SK-N-SH (cell line): Measurements from ENCODE around the gene CRHBP. TPM values are rescaled to one million over a fixed set of nuclear protein-coding genes. Genes with fewer than 3 reads are reported as not detected.

Experiments
- CTCF ChIA-PET: fragments of 300-600, 350-600 bp; formaldehyde crosslinking; extraction: SDS; loops from one replicate; lab custom pipeline; 2021; lab: Yijun Ruan, JAX
- POLR2A ChIA-PET: fragments of 350-600 bp; sonication (Branson Sonifier 250); formaldehyde crosslinking; extraction: SDS; loops from one replicate; lab custom pipeline; 2020; ENCODE audit warnings: antibody characterized with exemption, inconsistent platforms; lab: Yijun Ruan, JAX
- DNase-seq: peaks from one replicate; pipeline ENCODE4 v3.0.0; 2012
- H2AFZ ChIP-seq: fragments of 200-600 bp; sonication (generic); 2 replicates; pipeline ENCODE4 v1.8.1; 2016; ENCODE audit warnings: antibody characterized with exemption, mild to moderate bottlenecking, low read depth
- H3F3A ChIP-seq: fragments of 200-600 bp; sonication (generic); replicated peaks from 2 replicates; pipeline ENCODE3; 2016; ENCODE audit warnings: antibody characterized with exemption, mild to moderate bottlenecking; ENCODE audit not compliant: insufficient read depth
- H3K27ac ChIP-seq, 2 experiments: fragments of 200-500 bp in 1 of 2; fragments of 200-600 bp in 1 of 2; sonication (Bioruptor generic) in 1 of 2; sonication (generic), shearing (Covaris generic) in 1 of 2; 2 replicates each; pipeline versions ENCODE4 v1.5.1 to v1.6.1; 2014 to 2016; ENCODE audit warnings: low read depth in 2 of 2, inconsistent platforms in 1 of 2, low read length in 1 of 2, mild to moderate bottlenecking in 1 of 2, mixed read lengths in 1 of 2
- H3K27me3 ChIP-seq: fragments of 200-600 bp; sonication (generic), shearing (Covaris generic); 2 replicates; pipeline ENCODE4 v1.6.1; 2016; ENCODE audit warnings: mixed run types; ENCODE audit not compliant: insufficient read depth
- H3K36me3 ChIP-seq, 2 experiments: fragments of 200-500 bp in 1 of 2; fragments of 200-600 bp in 1 of 2; sonication (Bioruptor generic) in 1 of 2; sonication (generic) in 1 of 2; replicated peaks in 1 of 2; 2 replicates each; pipeline versions ENCODE3 to v1.5.1; 2014 to 2016; ENCODE audit warnings: low read length in 1 of 2, mild to moderate bottlenecking in 1 of 2; ENCODE audit not compliant: insufficient read depth in 2 of 2, control insufficient read depth in 1 of 2
- H3K4me1 ChIP-seq, 2 experiments: fragments of 200-500 bp in 1 of 2; fragments of 200-600 bp in 1 of 2; sonication (Bioruptor generic) in 1 of 2; sonication (generic), shearing (Covaris generic) in 1 of 2; 2 replicates each; pipeline versions ENCODE4 v1.5.1 to v1.6.1; 2014 to 2016; ENCODE audit warnings: low read depth in 1 of 2, low read length in 1 of 2, mixed run types in 1 of 2; ENCODE audit not compliant: insufficient read depth in 2 of 2, control insufficient read depth in 1 of 2
- H3K4me2 ChIP-seq: fragments of 200-600 bp; sonication (generic), shearing (Covaris generic); 2 replicates; pipeline ENCODE4 v1.6.1; 2017; ENCODE audit warnings: mixed run types
- H3K4me3 ChIP-seq, 2 experiments: fragments of 200-500 bp in 1 of 2; fragments of 200-600 bp in 1 of 2; sonication (Bioruptor generic) in 1 of 2; sonication (generic), shearing (Covaris generic) in 1 of 2; 2 replicates each; pipeline versions ENCODE4 v1.5.1 to v1.8.1; 2014 to 2016; ENCODE audit warnings: low read depth in 2 of 2, inconsistent platforms in 1 of 2, low read length in 1 of 2, mild to moderate bottlenecking in 1 of 2, mixed read lengths in 1 of 2, moderate library complexity in 1 of 2
- H3K79me2 ChIP-seq: fragments of 200-600 bp; sonication (generic); 2 replicates; pipeline ENCODE4 v1.8.1; 2017; ENCODE audit warnings: mild to moderate bottlenecking; ENCODE audit not compliant: insufficient read depth
- H3K9ac ChIP-seq: fragments of 200-600 bp; sonication (generic); 2 replicates; pipeline ENCODE4 v1.6.1; 2017; ENCODE audit warnings: mixed run types
- H3K9me2 ChIP-seq: fragments of 200-600 bp; sonication (generic); 2 replicates; pipeline ENCODE4 v1.6.1; 2017; ENCODE audit warnings: mixed run types
- H3K9me3 ChIP-seq: fragments of 200-600 bp; sonication (generic); 2 replicates; pipeline ENCODE4 v1.6.1; 2017; ENCODE audit warnings: mixed run types, mild to moderate bottlenecking, moderate library complexity
- H4K20me1 ChIP-seq: fragments of 200-600 bp; sonication (generic); 2 replicates; pipeline ENCODE4 v1.6.1; 2017; ENCODE audit warnings: mild to moderate bottlenecking, mixed run types; ENCODE audit not compliant: insufficient read depth
- CHD2 ChIP-seq: fragments of 150-350 bp; IDR thresholded peaks from 2 replicates; pipeline ENCODE4 v1.6.1; 2018; ENCODE audit warnings: low read length; ENCODE audit not compliant: partially characterized antibody
- ELF1 ChIP-seq: IDR thresholded peaks from 2 replicates; pipeline ENCODE4 v1.4.0; 2012
- FOSL2 ChIP-seq: IDR thresholded peaks from 2 replicates; pipeline ENCODE4 v1.4.0; 2012; ENCODE audit warnings: low read depth, mild to moderate bottlenecking, moderate library complexity, borderline replicate concordance
- GABPA ChIP-seq: IDR thresholded peaks from 2 replicates; pipeline ENCODE4 v1.4.0; 2012; ENCODE audit warnings: low read depth, mild to moderate bottlenecking
- IRF3 ChIP-seq: fragments of 150-350 bp; IDR thresholded peaks from 2 replicates; pipeline ENCODE4 v1.6.1; 2016; ENCODE audit warnings: mild to moderate bottlenecking, low read depth, low read length
- MAX ChIP-seq: IDR thresholded peaks from 2 replicates; pipeline ENCODE4 v1.4.0; 2012; ENCODE audit warnings: low read depth
- MEF2A ChIP-seq: IDR thresholded peaks from 2 replicates; pipeline ENCODE4 v1.4.0; 2012; ENCODE audit warnings: low read depth, borderline replicate concordance
- RFX5 ChIP-seq: IDR thresholded peaks from 2 replicates; pipeline ENCODE4 v1.6.1; 2012; ENCODE audit warnings: mild to moderate bottlenecking, improper control_type of control experiment, low read length
- RXRA ChIP-seq: IDR thresholded peaks from 2 replicates; pipeline ENCODE4 v1.4.0; 2012; ENCODE audit warnings: low read depth, mild to moderate bottlenecking, borderline replicate concordance
- SIN3A ChIP-seq: IDR thresholded peaks from 2 replicates; pipeline ENCODE4 v1.6.1; 2012; ENCODE audit warnings: low read depth, mild to moderate bottlenecking, low read length, moderate library complexity, borderline replicate concordance
- SMC3 ChIP-seq: IDR thresholded peaks from 2 replicates; pipeline ENCODE4 v1.6.1; 2012; ENCODE audit warnings: low read depth, low read length, improper control_type of control experiment
- TCF12 ChIP-seq: IDR thresholded peaks from 2 replicates; pipeline ENCODE4 v1.4.0; 2012
- USF1 ChIP-seq: IDR thresholded peaks from 2 replicates; pipeline ENCODE4 v1.4.0; 2012; ENCODE audit warnings: low read depth, borderline replicate concordance
- USF2 ChIP-seq: fragments of 150-350 bp; IDR thresholded peaks from 2 replicates; pipeline ENCODE4 v1.6.1; 2017; ENCODE audit warnings: antibody characterized with exemption, low read length, low read depth, borderline replicate concordance
- ZBTB33 ChIP-seq: IDR thresholded peaks from 2 replicates; pipeline ENCODE4 v1.4.0; 2012; ENCODE audit warnings: low read depth, borderline replicate concordance
- WGBS: methylation state at CpG from one replicate; pipeline ENCODE4 v1.1.6; 2017; ENCODE audit warnings: low lambda C conversion rate; 5-methylcytosine and 5-hydroxymethylcytosine counted together
- polyA plus RNA-seq, 3 experiments: library from polyadenylated mRNA; depleted of rRNA; stranded (reverse); fragments of >200 nt; gene quantifications; 2 replicates each; pipeline ENCODE4 v1.2.3, GENCODE V29; 2012

The CRHBP gene
- polyA plus RNA-seq, 1 of the 3 experiments (the other 2 are of a cell fraction), result not detected

GRCh38 chr5:76943006-76943405 is 9.8 kb upstream of the CRHBP start:
- no peak overlapping the region for H2AFZ ChIP-seq
- CTCF ChIA-PET, result interaction anchor here (1.5 kb wide), 1 partner anchor 20 kb away, joined by 3 read pairs; no protein-coding TSS in a partner anchor
- no peaks in the 10 kb centered on the region for H3K27me3 ChIP-seq
- no peaks in the 10 kb centered on the region for H3F3A ChIP-seq
- H3K9ac ChIP-seq, result no peak overlapping the region
- POLR2A ChIA-PET, result interaction anchor here (0.6 kb wide), 1 partner anchor 227 kb away, joined by 3 read pairs; no protein-coding TSS in a partner anchor
- no peaks in the 10 kb centered on the region for H3K79me2 ChIP-seq
- H3K9me3 ChIP-seq, result no peaks in the 10 kb centered on the region
- no peak overlapping the region for H3K4me2 ChIP-seq
- WGBS, result 30% methylated on average over 3 of the region's 3 CpGs
- no peaks in the 10 kb centered on the region for H4K20me1 ChIP-seq
- DNase-seq, result no peak
- H3K9me2 ChIP-seq, result no peaks in the 10 kb centered on the region
- no peaks in the 10 kb centered on the region; a peak in 1 of 4 replicates for H3K4me1 ChIP-seq
- H3K4me3 ChIP-seq, result no peak overlapping the region
- H3K36me3 ChIP-seq, result no peaks in the 10 kb centered on the region
- H3K27ac ChIP-seq, result no peak overlapping the region
- no peak for TF ChIP-seq TCF12
- TF ChIP-seq ELF1, result no peak
- no peak for TF ChIP-seq GABPA
- no peak for TF ChIP-seq SIN3A
- no peak for TF ChIP-seq USF2
- no peak for TF ChIP-seq ZBTB33
- TF ChIP-seq MEF2A, result no peak
- no peak for TF ChIP-seq MAX
- no peak for TF ChIP-seq IRF3
- TF ChIP-seq SMC3, result no peak
- no peak for TF ChIP-seq FOSL2
- no peak for TF ChIP-seq USF1
- TF ChIP-seq CHD2, result no peak
- no peak for TF ChIP-seq RXRA
- TF ChIP-seq RFX5, result no peak
